Body of pancreas (tissue), 4 donors: ENCODE measurements around the gene PHF21A.

Experiments
- CTCF ChIP-seq, 7 experiments: fragments of 450-650 bp in 4 of 7; fragments of 200-600 bp in 3 of 7; sonication (generic) in 3 of 7; IDR thresholded peaks; one replicate each; pipeline ENCODE4 v1.5.1; 2016 to 2019; ENCODE audit warnings: antibody characterized with exemption in 7 of 7
- POLR2A ChIP-seq, 3 donors: fragments of 450-650 bp; IDR thresholded peaks; one replicate each; pipeline ENCODE4 v1.6.1; 2016; ENCODE audit warnings: antibody characterized with exemption in 3 of 3, mild to moderate bottlenecking in 2 of 3

GRCh38 chr11:46036969-46037368 is 84.3 kb downstream of the PHF21A start:
- TF ChIP-seq CTCF (IDR thresholded peaks at IDR 0.05) (no peak), POLR2A (IDR thresholded peaks at IDR 0.05) (no peak)
